ENCODE results near the gene MZF1.

Gene MZF1

GRCh38 chr19:58556622-58557220 is 16.4 kb downstream of the MZF1 start:
- FAIRE-seq = peak; percentile 23
- no peak for DNase-seq (ENCODE audit: insufficient read length, low spot score)

DNA sequence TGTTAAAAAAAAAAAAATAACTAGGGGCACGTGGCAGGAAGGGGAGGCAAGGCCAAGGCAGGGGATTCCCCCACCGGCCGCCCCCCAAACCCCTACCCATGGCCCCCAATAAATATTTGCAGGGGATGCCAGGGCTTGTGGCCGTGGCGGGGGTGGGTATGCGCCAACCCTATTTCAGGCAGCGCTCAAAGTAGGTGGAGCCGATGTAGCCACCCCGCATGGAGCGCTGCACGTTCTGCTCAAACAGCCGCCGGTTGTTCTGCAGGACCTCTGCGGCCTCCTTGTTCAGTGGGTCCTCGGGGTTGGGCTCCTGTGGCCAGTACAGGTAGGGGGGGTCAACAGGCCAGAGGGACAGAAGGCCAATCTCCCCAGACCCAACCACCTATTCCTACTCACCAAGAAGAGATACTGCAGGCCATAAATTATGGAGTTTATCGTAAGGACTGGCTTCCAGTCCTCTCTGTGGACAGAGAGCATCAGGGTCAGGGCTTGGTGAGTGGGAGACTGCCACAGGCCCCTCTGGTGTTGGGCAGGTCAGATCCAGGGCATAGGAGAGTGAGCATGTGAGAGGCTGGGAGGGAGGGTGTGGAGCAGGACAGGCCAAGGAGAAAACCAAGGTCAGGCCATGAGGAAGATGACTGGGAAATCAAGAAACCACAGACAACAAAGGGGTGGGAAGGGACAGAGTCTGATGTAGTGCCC is 17.1 kb downstream of the MZF1 start:
- no peak for DNase-seq (ENCODE audit: insufficient read length, low spot score)
- FAIRE-seq = no peak

GRCh38 chr19:58555369-58555885 is 17.7 kb downstream of the MZF1 start:
- DNase-seq (ENCODE audit: insufficient read length, low spot score) (no peak), FAIRE-seq (no peak)

DNA sequence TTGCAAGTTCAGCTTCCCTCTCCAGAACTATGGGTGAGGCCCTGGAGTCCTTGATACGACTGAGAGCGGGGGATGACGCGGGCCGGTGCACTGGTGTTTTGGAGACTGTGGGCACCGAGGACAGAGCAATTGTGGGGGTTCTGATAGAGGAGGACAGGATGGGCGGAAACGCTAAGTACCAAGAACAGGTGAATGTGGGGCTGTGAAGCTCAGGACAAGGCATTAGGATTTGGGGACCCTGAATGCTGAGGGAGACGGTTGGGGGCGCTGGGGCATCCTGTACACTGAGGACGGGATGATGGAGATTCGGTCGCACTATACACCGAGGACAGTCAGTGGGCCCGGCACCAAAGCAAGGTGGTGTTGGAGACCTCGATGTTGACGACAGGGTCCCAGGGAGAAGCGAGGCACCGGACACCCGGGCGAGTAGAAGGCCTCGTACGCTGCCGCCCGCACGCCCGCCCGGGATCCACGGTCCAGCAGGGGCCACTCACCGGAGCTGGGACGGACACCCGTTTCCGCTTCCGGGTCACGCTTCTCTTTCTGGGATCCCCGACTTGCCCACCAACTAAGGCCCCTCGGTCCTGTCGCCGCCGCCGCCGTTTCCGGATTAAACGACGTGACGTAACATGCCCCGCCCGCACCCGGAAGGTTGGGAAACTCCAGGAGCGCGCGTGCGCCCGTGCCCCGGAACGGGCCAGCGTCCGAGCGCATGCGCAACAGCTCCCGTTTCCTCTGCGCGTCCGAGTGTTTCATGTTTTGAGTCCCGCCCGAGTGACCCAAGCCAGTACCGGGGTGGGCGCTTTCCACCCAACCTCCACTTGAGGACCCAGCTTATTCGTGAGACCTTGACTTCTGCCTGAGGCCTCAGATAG is 18.4 kb downstream of the MZF1 start, which contains the start of gene CHMP2A:
TSS of gene CHMP2A (minus strand) at position 612 of the 875 bp plus-strand sequence. CDS start 893 bp downstream, outside the sequence.
- peak; percentile 95 for DNase-seq (ENCODE audit: insufficient read length, low spot score)
- peak; percentile 85 for FAIRE-seq

DNA sequence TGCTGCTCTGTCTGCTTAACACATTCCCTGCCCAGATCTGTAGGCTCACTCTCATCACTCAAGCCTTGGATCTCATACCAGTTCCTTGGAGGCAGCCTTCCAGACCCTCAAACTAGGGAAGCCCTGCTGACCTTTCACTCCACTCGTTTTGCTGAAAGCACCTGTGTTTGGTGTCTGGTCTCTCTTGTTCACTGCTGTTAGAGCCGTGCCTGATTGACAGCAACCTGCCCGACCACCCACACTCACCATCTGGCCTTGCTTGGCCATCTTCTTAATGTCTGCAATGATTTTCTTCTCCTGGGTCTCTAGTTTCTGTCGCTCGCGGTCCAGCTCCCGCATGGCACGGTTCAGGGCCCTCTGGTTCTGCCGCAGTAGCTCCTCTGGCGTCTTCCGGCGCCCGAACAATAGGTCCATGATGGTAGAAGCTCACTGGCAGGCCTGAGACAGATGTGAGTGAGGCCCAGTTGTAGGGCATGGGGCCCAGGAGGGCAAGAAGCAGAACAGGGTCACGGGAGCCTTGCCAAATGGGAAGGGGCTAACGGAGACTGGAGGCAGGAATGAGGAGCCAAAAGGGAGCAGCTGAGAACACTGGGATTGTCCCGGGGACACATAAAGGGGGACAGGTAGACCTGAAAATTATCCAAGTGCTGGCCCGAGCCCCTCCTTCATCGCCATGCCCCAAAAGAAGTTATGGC is 19.2 kb downstream of the MZF1 start:
- no peak for DNase-seq (ENCODE audit: insufficient read length, low spot score)
- no peak for FAIRE-seq

- no peak for FAIRE-seq
- no peak for DNase-seq (ENCODE audit: insufficient read length, low spot score)
These were observed 20.5 kb downstream of the MZF1 start for GRCh38 chr19:58552655-58553054.

DNA sequence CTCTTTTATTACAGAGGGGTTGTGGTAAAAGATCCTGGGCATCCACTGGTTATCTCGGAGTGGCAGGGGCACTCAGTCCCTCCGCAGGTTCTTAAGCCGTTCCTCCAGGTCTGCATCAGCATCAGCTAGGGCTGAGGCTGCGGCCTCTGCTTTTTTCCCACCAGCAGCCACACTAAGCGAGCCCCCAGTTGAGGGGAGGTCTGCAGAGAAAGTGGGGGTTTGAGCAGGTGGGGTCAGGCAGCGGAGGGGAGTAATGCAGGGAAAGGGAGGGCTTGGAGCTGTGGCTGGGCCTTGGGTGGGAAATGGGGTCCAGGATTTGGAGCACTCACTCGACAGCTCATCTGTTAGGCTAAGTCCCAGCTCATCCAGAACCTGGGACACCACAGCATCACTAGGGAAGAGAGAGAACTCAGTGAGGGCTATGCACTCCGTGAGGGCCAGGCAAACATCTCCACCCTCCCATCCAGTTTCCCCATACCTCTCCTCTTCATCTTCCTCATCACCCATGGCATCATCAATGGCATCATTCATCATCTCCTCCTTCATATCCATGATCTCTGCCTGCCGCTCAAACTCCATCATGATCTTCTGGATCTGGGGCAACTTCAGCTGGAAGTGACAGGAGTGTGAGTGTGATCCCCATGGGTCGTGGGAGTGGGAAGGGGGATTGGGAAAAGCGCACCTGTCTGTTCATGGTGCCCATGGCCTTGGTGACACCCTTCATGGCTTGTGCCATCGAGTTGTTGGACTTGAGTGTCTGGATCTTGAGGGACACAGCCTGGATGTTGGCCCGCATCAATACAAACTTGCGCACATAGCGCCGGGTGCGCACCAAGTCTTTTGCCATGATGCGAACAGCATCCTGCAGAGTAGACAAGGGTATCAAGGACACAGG is 21.3 kb downstream of the MZF1 start:
- no peak for FAIRE-seq
- DNase-seq (ENCODE audit: insufficient read length, low spot score) = no peak

DNA sequence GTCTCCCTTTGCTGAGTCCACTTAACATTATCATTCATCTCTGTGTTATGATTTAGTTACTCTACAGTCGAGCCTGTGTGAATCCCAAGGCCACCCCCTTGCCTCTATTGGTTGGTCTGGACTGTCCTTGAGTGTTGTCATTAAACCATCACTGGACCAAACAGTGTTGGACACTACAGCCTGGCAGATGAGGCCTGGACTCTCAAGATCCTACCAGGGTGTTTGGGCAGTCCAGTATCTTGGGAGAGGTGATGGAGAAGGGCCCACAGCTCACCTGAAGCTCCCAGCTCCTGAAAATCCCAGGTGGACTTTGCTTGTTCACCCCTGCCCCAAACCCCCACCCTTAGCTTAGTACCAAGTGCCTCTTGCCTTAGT is 22.0 kb downstream of the MZF1 start:
- DNase-seq (ENCODE audit: insufficient read length, low spot score) (no peak), FAIRE-seq (no peak)

GRCh38 chr19:58550362-58551122 is 22.6 kb downstream of the MZF1 start:
- no peak for FAIRE-seq
- no peak for DNase-seq (ENCODE audit: insufficient read length, low spot score)

DNA sequence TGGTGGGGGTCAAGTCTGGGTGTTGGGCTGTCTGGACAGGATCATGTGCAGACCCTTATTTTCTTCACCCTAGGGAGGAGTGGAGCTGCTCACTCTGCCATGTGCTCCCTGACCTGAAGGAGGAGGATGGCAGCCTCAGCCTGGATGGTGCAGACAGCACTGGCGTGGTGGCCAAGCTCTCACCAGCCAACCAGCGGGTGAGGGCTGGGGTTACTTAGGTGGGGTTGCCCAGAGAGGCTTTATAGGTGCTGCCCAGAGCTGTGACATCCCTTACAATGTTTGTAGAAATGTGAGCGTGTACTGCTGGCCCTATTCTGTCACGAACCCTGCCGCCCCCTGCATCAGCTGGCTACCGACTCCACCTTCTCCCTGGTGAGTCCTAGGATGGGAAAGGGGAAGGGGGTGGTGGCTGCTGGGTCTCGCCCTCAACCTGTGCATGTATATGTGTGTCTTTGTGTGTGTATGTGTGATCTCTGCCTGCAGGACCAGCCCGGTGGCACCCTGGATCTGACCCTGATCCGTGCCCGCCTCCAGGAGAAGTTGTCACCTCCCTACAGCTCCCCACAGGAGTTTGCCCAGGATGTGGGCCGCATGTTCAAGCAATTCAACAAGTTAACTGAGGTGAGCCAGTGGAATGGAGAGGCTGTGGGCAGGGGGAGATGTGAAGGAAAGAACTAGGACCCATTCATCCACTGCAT is 23.3 kb downstream of the MZF1 start:
- no peak for FAIRE-seq
- DNase-seq (ENCODE audit: insufficient read length, low spot score) = no peak

- FAIRE-seq (no peak), DNase-seq (ENCODE audit: insufficient read length, low spot score) (no peak)
These were observed 24.1 kb downstream of the MZF1 start for GRCh38 chr19:58548859-58549663.

DNA sequence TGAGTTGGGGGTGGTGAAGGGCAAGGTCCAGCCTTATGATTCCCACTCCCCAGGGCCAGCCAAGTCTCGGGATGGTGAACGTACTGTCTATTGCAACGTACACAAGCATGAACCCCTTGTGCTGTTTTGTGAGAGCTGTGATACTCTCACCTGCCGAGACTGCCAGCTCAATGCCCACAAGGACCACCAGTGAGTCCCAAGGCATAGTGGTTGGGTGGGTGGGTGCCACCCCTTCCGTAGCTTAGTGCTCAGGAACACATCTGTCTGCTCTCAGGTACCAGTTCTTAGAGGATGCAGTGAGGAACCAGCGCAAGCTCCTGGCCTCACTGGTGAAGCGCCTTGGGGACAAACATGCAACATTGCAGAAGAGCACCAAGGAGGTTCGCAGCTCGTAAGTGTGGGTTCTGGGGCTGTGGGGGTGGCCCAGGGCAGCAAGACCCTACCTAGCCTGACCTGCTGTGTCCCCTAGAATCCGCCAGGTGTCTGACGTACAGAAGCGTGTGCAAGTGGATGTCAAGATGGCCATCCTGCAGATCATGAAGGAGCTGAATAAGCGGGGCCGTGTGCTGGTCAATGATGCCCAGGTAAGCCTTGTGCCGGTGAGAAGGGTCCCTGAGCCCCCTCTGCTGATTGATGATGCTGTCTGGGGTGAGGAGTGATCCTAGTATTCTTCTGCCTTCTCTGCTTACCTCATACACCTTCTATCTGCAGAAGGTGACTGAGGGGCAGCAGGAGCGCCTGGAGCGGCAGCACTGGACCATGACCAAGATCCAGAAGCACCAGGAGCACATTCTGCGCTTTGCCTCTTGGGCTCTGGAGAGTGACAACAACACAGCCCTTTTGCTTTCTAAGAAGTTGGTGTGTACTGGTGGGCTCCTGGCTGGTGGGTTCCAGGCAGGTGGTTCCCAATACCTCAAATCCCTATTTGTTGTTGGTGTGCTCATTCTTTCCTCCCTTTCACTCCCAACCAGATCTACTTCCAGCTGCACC is 25.5 kb downstream of the MZF1 start:
- no peak for FAIRE-seq

DNA sequence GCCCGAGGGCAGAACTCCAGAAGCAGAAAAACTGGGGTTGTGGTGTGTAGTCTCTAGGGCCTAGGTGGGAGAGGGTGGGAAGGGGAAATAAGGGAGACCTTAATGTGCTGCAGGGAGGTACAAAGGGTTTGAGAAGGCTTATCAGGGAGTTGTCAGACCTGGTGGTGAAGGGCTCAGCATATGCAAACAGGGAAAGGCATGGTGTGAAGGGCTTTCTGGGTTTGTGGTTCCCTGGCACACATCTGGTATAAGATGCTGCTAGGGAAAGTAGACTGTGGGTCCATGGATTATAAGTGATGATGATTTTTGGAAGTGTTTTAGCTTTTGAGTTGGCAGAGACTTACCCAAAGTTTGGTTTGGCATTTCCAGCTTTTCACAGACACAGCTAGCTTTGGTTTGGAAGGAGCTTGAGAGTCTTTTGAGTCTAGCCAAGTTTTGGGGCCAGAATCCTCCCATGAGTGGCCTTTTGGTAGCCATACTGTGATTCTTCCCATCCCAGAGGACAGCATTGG is 27.1 kb downstream of the MZF1 start:
- FAIRE-seq = no peak

More for the DNA sequence above, 25.5 kb downstream of the MZF1 start:
- DNase-seq (ENCODE audit: insufficient read length, low spot score) = no peak

GRCh38 chr19:58545286-58546018 is 27.7 kb downstream of the MZF1 start:
- FAIRE-seq (no peak), DNase-seq (ENCODE audit: insufficient read length, low spot score) (no peak)

More for the DNA sequence above, 27.1 kb downstream of the MZF1 start:
- no peak for DNase-seq (ENCODE audit: insufficient read length, low spot score)

- FAIRE-seq = no peak
- DNase-seq (ENCODE audit: insufficient read length, low spot score) = peak; percentile 69
These were observed 28.4 kb downstream of the MZF1 start for GRCh38 chr19:58544591-58545285.

All from HTR-8/SVneo (cell line).